BE2C (cell line): ENCODE results near the gene PATJ.

Source experiments
- DNase-seq: peaks from one replicate; pipeline ENCODE4 v3.0.0-alpha.2; 2020
- H3K27me3 ChIP-seq: fragments of 250-450 bp; sonication (Bioruptor Pico); 2 replicates; pipeline ENCODE4 v1.5.1; 2020; ENCODE audit warnings: mild to moderate bottlenecking
- H3K36me3 ChIP-seq: fragments of 250-450 bp; sonication (Bioruptor Pico); 2 replicates; pipeline ENCODE4 v1.5.1; 2020; ENCODE audit warnings: mild to moderate bottlenecking
- H3K4me1 ChIP-seq: fragments of 250-450 bp; sonication (Bioruptor Pico); 2 replicates; pipeline ENCODE4 v1.5.1; 2020
- H3K4me3 ChIP-seq: 2 replicates; pipeline ENCODE4 v1.5.1; 2011; ENCODE audit warnings: low read depth, low read length
- H3K9me3 ChIP-seq: fragments of 250-450 bp; sonication (Bioruptor Pico); 2 replicates; pipeline ENCODE4 v1.5.1; 2020
- CTCF ChIP-seq: IDR thresholded peaks from 2 replicates; pipeline ENCODE4 v1.5.1; 2012; ENCODE audit warnings: mild to moderate bottlenecking, low read depth, low read length

PATJ gene

GRCh38 chr1:61748566-61748965 lies 6.3 kb downstream of the PATJ start:
- Histone ChIP-seq H3K27me3 (no peaks in the 10 kb centered on the region), H3K4me1 (no peaks in the 10 kb centered on the region), H3K9me3 (no peaks in the 10 kb centered on the region), H3K36me3 (no peaks in the 10 kb centered on the region), H3K4me3 (no peak overlapping the region)
- no peak for DNase-seq
- no peak for TF ChIP-seq CTCF

DNA sequence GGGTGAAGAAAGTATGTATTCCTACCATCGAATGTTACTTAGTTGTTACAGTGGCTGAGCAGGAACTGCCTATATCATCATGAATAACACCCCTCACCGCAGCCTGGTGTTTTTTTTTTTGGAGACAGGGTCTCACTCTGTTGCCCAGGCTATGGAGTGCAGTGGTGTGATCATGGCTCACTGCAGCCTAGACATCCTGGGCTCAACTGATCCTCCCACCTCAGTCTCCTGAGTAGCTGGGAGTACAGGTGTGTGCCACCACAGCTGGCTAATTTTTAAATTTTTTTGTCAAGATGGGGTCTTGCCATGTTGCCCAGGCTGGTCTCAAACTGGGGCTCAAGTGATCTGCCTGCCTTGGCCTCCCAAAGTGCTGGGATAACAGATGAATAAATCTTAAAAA lies 7.3 kb downstream of the PATJ start:
- no peak for DNase-seq
- TF ChIP-seq CTCF = no peak
- H3K4me1 ChIP-seq = no peaks in the 10 kb centered on the region
- H3K4me3 ChIP-seq = no peak overlapping the region
- H3K27me3 ChIP-seq = no peaks in the 10 kb centered on the region
- H3K36me3 ChIP-seq = no peaks in the 10 kb centered on the region
- H3K9me3 ChIP-seq = no peaks in the 10 kb centered on the region

- Histone ChIP-seq H3K4me3 (no peak overlapping the region), H3K36me3 (no peaks in the 10 kb centered on the region), H3K27me3 (no peaks in the 10 kb centered on the region), H3K9me3 (no peaks in the 10 kb centered on the region), H3K4me1 (no peaks in the 10 kb centered on the region)
- no peak for DNase-seq
- TF ChIP-seq CTCF = no peak
Measured at GRCh38 chr1:61752921-61753389, 10.7 kb downstream of the PATJ start.

- DNase-seq = no peak
- TF ChIP-seq CTCF = no peak
- no peak overlapping the region for H3K4me3 ChIP-seq
- no peaks in the 10 kb centered on the region for H3K27me3 ChIP-seq
- no peaks in the 10 kb centered on the region for H3K4me1 ChIP-seq
- H3K36me3 ChIP-seq = no peaks in the 10 kb centered on the region
- H3K9me3 ChIP-seq = no peaks in the 10 kb centered on the region
Measured at GRCh38 chr1:61753998-61754508, 11.8 kb downstream of the PATJ start.

GRCh38 chr1:61754545-61754944 lies 12.3 kb downstream of the PATJ start:
- no peaks in the 10 kb centered on the region for H3K9me3 ChIP-seq
- no peaks in the 10 kb centered on the region for H3K4me1 ChIP-seq
- no peaks in the 10 kb centered on the region for H3K36me3 ChIP-seq
- H3K4me3 ChIP-seq = no peak overlapping the region
- DNase-seq = no peak
- H3K27me3 ChIP-seq = no peaks in the 10 kb centered on the region
- TF ChIP-seq CTCF = no peak

DNA sequence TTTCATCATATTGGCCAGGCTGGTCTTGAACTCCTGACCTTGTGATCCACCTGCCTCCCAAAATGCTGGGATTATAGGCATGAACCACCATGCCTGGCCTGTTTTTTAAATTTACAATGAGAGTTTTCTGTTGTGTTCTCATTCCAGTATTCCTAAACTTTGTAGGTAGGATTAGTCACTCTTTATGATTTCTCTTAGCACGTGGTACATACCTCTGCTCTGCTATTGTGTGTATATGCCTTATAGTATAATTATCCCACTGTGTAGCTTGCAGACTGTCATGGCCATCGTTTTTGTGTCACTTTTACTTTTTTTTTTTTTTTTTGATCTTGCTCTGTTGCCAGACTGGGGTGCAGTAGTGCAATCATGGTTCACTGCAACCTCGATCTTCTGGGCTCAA lies 14.5 kb downstream of the PATJ start:
- H3K36me3 ChIP-seq = no peaks in the 10 kb centered on the region
- H3K9me3 ChIP-seq = no peaks in the 10 kb centered on the region
- H3K4me3 ChIP-seq = no peak overlapping the region
- no peak for DNase-seq
- no peaks in the 10 kb centered on the region for H3K4me1 ChIP-seq
- H3K27me3 ChIP-seq = no peaks in the 10 kb centered on the region
- no peak for TF ChIP-seq CTCF
